DMS153 (cell line): ENCODE data around the gene CTSZ.
"Not testable (repeated sequence)": the region's sequence is repeated elsewhere in the genome, so short reads cannot be mapped to it uniquely, and the experiment has no call there.

ENCODE experiments used
- DNase-seq: peaks from one replicate; lab custom pipeline; 2025; lab: John Stamatoyannopoulos, UW

CTSZ gene

GRCh38 chr20:58978351-58979190 is 28.5 kb downstream of the CTSZ start:
- DNase-seq: no peak

GRCh38 chr20:58976061-58976730 is 30.9 kb downstream of the CTSZ start:
- DNase-seq: no peak

- no peak for DNase-seq
Observed at GRCh38 chr20:58975353-58975752, 31.7 kb downstream of the CTSZ start.

- DNase-seq: no peak
Observed at GRCh38 chr20:58973866-58974265, 33.2 kb downstream of the CTSZ start.

DNA sequence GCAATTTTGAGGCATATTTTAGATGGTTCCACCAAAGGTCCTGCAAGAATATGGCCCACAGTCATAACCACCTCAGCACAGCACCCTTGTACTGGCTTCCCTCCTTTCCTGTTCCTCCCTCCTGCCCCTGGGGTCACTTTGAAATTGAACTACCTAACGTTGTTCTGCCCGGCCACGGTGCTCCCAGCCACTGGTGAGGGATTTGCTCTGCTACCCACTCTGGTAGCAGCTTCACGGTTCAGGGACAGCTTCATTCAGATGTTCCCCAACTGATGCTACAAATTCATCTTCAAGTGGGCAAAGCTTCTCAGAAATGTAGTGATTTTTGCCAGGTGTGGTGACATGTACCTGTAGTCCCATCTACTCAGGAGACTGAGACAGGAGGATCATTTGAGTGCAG is 33.9 kb downstream of the CTSZ start:
- no peak for DNase-seq

DNA sequence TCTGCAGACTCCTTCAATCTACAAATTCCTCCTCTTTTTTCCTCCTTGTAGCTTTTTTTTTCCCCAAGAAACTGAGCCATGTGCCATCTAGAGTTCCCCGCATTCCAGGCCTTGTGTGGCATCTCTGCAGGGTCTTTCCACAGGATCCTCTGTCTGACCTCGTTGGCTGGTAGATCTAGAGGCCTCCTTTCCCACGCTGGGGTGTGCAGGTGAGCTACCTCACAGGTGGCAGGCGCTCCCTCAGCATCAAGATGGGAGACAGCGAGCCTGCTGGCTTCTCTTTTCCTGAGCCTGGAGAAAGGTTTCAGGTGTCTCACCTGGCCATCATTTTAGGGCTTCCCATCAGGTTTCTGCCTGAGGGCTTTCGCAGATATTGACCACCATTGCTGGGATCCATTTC is 35.6 kb downstream of the CTSZ start:
- no peak for DNase-seq

GRCh38 chr20:58970146-58970545 is 36.9 kb downstream of the CTSZ start:
- DNase-seq: no peak

DNA sequence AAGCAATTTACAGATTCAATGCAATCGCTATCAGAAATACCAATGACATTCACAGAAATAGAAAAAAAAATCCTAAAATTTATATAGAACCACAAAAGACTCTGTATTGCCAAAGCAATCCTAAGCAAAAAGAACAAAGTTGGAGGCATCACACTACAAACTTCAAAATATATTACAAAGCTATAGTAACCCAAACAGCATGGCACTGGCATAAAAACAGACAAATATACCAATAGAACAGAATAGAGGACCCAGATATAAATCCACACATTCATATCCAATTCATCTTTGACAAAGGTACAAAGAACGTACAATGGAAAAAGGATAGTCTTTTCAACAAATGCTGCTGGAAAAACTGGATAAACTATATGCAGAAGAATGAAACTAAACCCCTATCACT is 37.6 kb downstream of the CTSZ start:
- no peak for DNase-seq

GRCh38 chr20:58967652-58968429 is 39.2 kb downstream of the CTSZ start:
- DNase-seq: no peak

- no peak for DNase-seq
Observed at GRCh38 chr20:58965270-58966064, 41.6 kb downstream of the CTSZ start.

DNA sequence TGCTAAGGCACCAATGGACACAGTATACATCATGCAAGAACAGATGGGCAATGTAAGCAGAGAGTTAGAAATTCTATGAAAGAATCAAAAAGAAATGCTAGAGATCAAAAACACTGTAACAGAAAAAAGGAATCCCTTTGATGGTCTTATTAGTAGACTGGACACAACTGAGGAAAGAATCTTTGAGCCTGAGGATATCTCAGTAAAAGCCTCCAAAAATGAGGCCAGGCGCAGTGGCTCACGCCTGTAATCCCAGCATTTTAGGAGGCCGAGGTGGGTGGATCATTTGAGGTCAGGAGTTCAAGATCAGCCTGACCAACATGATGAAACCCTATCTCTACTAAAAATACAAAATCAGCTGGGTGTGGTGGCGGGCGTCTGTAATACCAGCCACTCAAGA is 43.1 kb downstream of the CTSZ start:
- not testable (repeated sequence) for DNase-seq

- DNase-seq: no peak
Observed at GRCh38 chr20:58963060-58963584, 43.9 kb downstream of the CTSZ start.

DNA sequence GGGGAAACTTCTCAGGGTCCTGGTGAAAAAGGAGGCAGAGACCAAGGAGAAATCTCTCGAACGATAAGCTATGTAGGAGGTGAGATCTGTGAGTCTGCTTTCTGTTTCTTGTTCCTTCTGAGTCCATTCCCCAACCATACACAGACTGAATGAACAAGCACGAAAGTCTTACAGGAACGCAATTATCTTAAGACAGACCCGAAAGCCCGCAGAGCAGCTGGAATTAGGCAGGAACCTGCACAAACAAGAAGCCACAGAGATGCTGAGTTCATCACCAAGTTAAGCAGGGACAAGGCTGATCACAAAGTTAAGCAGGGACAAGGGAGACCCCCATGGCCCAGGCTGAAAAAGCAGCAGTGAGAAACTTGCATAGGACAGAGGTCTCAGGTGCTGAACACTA is 47.4 kb downstream of the CTSZ start:
- DNase-seq: no peak

GRCh38 chr20:58956078-58956477 is 51.0 kb downstream of the CTSZ start:
- DNase-seq: no peak

GRCh38 chr20:58953050-58953449 is 54.0 kb downstream of the CTSZ start:
- DNase-seq: no peak

DNA sequence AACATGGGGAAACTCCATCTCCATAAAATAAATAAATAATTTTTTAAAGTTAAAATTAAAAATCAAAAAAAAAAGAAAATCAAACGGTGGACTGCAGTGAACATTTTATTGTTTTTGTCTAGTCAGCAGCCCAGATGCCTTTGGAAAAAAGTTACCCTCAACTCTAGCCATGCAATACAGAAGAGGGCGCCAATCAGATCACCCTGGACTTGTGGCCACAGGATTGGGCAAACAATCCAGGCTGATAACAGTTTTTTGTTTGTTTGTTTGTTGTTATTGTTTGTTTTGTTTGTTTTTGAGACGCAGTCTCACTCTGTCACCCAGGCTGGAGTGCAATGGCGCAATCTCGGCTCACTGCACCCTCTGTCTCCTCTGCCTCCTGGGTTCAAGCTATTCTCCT is 56.5 kb downstream of the CTSZ start:
- no peak for DNase-seq

GRCh38 chr20:58947797-58948388 is 59.2 kb downstream of the CTSZ start:
- DNase-seq: not testable (repeated sequence)

DNA sequence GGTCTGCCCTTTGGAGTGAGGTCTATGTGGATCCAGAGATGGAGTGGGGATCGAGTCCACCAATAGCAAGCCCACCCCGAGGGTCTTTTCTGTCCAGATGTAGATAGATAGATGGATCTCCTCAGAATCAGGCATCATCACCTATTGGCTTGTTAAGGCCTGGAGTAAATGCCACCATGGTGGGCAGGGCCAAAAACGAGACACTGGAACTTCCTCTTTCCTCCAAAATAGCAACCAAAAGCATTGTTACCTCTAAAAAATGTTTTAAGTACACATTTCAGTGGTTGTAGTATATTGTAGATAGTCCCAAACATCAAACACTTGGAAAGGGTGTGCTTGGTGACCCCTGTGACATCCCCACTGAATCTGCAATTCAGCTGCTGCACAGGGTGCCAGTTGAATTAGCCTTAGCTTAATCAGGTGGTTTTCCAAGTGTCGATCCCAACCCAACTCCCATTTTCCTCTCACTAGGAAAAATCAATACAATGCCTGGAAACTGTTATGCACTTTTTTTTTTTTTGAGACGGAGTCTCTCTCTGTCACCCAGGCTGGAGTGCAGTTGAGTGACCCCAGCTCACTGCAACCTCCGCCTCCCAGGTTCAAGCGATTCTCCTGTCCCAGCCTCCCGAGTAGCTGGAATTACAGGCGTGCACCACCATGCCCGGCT is 61.0 kb downstream of the CTSZ start:
- no peak for DNase-seq
